Keratinocyte (primary cell): ENCODE data around the gene PTPDC1. TPM values are rescaled to one million over a fixed set of nuclear protein-coding genes. Genes with fewer than 3 reads are reported as not detected.

Experiments
- DNase-seq: peaks from one replicate; pipeline ENCODE4 v3.0.0-alpha.2; 2011; ENCODE audit warnings: low read depth, missing footprints, low spot score
- FAIRE-seq: peaks from 2 replicates; lab custom pipeline; 2011; peaks lifted over from hg19 to GRCh38; lab: Jason Lieb, UNC
- H2AFZ ChIP-seq: 2 replicates; pipeline ENCODE4 v1.6.0; 2012; ENCODE audit warnings: low read length, control low read depth, inconsistent platforms; ENCODE audit not compliant: control insufficient read depth
- H3K27ac ChIP-seq: 2 replicates; pipeline ENCODE4 v1.5.1; 2011; ENCODE audit warnings: low read length; ENCODE audit not compliant: control insufficient read depth, insufficient read depth
- H3K27me3 ChIP-seq: 3 replicates; pipeline ENCODE4 v1.6.0; 2011; ENCODE audit warnings: low read length; ENCODE audit not compliant: control insufficient read depth, insufficient read depth; ENCODE audit errors: extremely low read depth
- H3K36me3 ChIP-seq, 2 experiments: 2 replicates in 1 of 2; 3 replicates in 1 of 2; pipeline ENCODE4 v1.5.1; 2011; ENCODE audit warnings: low read length in 2 of 2, mild to moderate bottlenecking in 1 of 2; ENCODE audit not compliant: control insufficient read depth in 2 of 2, insufficient read depth in 2 of 2; ENCODE audit errors: extremely low read depth in 1 of 2
- H3K4me1 ChIP-seq: 3 replicates; pipeline ENCODE4 v1.5.1; 2011; ENCODE audit warnings: low read length; ENCODE audit not compliant: control insufficient read depth, insufficient read depth; ENCODE audit errors: extremely low read depth
- H3K4me2 ChIP-seq: 3 replicates; pipeline ENCODE4 v1.6.0; 2011; ENCODE audit warnings: low read depth, low read length; ENCODE audit not compliant: control insufficient read depth, insufficient read depth; ENCODE audit errors: extremely low read depth
- H3K4me3 ChIP-seq, 3 experiments: fragments of 200-600 bp in 1 of 3; sonication (generic) in 1 of 3; 2 replicates in 2 of 3; 3 replicates in 1 of 3; pipeline ENCODE4 v1.5.1; 2011 to 2016; ENCODE audit warnings: low read length in 3 of 3, mild to moderate bottlenecking in 3 of 3, control low read depth in 2 of 3, inconsistent platforms in 1 of 3, low read depth in 1 of 3, mixed read lengths in 1 of 3, mixed run types in 1 of 3, moderate library complexity in 1 of 3; ENCODE audit not compliant: control insufficient read depth in 2 of 3, insufficient read depth in 2 of 3; ENCODE audit errors: extremely low read depth in 1 of 3
- H3K79me2 ChIP-seq: 2 replicates; pipeline ENCODE4 v1.6.0; 2012; ENCODE audit warnings: low read length; ENCODE audit not compliant: control insufficient read depth, insufficient read depth
- H3K9ac ChIP-seq: 3 replicates; pipeline ENCODE4 v1.6.0; 2011; ENCODE audit warnings: low read length; ENCODE audit not compliant: control insufficient read depth, insufficient read depth; ENCODE audit errors: extremely low read depth
- H3K9me1 ChIP-seq: 3 replicates; pipeline ENCODE4 v1.6.0; 2011; ENCODE audit warnings: low read length; ENCODE audit not compliant: control insufficient read depth, insufficient read depth; ENCODE audit errors: extremely low read depth
- H3K9me3 ChIP-seq: 2 replicates; pipeline ENCODE4 v1.5.1; 2012; ENCODE audit warnings: low read depth, low read length; ENCODE audit not compliant: control insufficient read depth
- H4K20me1 ChIP-seq: 3 replicates; pipeline ENCODE4 v1.6.0; 2011; ENCODE audit warnings: low read length; ENCODE audit not compliant: control insufficient read depth, insufficient read depth; ENCODE audit errors: extremely low read depth
- EZH2 ChIP-seq: IDR thresholded peaks from one replicate; pipeline ENCODE4 v1.6.1; 2012; ENCODE audit warnings: inconsistent platforms, mild to moderate bottlenecking, low read length, moderate library complexity
- dilution Hi-C: fragments of 300-500 bp; cut with MboI; formaldehyde crosslinking; loops from one replicate; pipeline ENCODE4 v1.7.0; 2020; ENCODE audit warnings: low sequenced_read_pairs; ENCODE audit not compliant: extremely low pct_ligation_motif_present
- polyA plus RNA-seq, 5 experiments: library from polyadenylated mRNA; depleted of rRNA in 3 of 5; stranded (reverse) in 3 of 5; stranded (forward) in 1 of 5; unstranded in 1 of 5; fragments of >200 nt; gene quantifications; 1 replicate in 1 of 5; 2 replicates in 3 of 5; 3 replicates in 1 of 5; pipeline versions ENCODE4 v1.2.1 to v1.2.3, GENCODE V29; 2011 to 2012; ENCODE audit warnings: missing spikeins in 2 of 5, low read depth in 1 of 5, low replicate concordance in 1 of 5
- TF ChIP-seq, protein P1 (sequence below), 3 experiments: IDR thresholded peaks in 1 of 3; conservative IDR thresholded peaks in 1 of 3; optimal IDR thresholded peaks in 1 of 3; 2 replicates in 2 of 3; 3 replicates in 1 of 3; pipeline versions ENCODE3 to v1.5.1; 2011; ENCODE audit warnings: low read length in 3 of 3, mild to moderate bottlenecking in 3 of 3, moderate library complexity in 2 of 3, control low read depth in 1 of 3, inconsistent platforms in 1 of 3; ENCODE audit not compliant: insufficient read depth in 2 of 3; ENCODE audit errors: extremely low read depth in 1 of 3

The PTPDC1 gene
- polyA plus RNA-seq, 1 donor (not counting 4 experiments of a cell fraction or from before 2014, with no cell fraction given): 8.2 TPM

GRCh38 chr9:94157050-94157801 is 73.0 kb downstream of the PTPDC1 start:
- Histone ChIP-seq H3K27me3 (no peaks in the 10 kb centered on the region), H3K79me2 (no peaks in the 10 kb centered on the region), H3K9me3 (no peaks in the 10 kb centered on the region), H3K4me1 (peaks cover 8% of the 10 kb centered on the region), H3K4me2 (peak overlapping the region; percentile 33), H4K20me1 (no peaks in the 10 kb centered on the region), H3K36me3 (no peaks in the 10 kb centered on the region), H3K9ac (no peak overlapping the region), H3K4me3 (no peak overlapping the region), H3K9me1 (no peaks in the 10 kb centered on the region), H2AFZ (peak overlapping the region; percentile 0), H3K27ac (no peak overlapping the region)
- FAIRE-seq: peak; percentile 87
- DNase-seq: no peak
- dilution Hi-C loops: no loop called here
- TF ChIP-seq EZH2: no peak
- TF ChIP-seq, protein P1, sequence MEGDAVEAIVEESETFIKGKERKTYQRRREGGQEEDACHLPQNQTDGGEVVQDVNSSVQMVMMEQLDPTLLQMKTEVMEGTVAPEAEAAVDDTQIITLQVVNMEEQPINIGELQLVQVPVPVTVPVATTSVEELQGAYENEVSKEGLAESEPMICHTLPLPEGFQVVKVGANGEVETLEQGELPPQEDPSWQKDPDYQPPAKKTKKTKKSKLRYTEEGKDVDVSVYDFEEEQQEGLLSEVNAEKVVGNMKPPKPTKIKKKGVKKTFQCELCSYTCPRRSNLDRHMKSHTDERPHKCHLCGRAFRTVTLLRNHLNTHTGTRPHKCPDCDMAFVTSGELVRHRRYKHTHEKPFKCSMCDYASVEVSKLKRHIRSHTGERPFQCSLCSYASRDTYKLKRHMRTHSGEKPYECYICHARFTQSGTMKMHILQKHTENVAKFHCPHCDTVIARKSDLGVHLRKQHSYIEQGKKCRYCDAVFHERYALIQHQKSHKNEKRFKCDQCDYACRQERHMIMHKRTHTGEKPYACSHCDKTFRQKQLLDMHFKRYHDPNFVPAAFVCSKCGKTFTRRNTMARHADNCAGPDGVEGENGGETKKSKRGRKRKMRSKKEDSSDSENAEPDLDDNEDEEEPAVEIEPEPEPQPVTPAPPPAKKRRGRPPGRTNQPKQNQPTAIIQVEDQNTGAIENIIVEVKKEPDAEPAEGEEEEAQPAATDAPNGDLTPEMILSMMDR (optimal IDR thresholded peaks at IDR 0.05 in 1 of 3, IDR thresholded peaks at IDR 0.05 in 1 of 3, conservative IDR thresholded peaks at IDR 0.05 in 1 of 3; ENCODE audit: extremely low read depth in 1 of 3, insufficient read depth in 2 of 3, low read length in 3 of 3): no peak

Other genes starting within 250 kb of the PTPDC1 start
- not detected in 3 replicates for gene BARX1, start 129.1 kb upstream of the PTPDC1 start, polyA plus RNA-seq
- gene ZNF169, start 174.8 kb downstream of the PTPDC1 start, polyA plus RNA-seq: 1.3 to 4.0 TPM (median 3.7 TPM) in 3 replicates
- not detected in 3 replicates for gene NUTM2F, start 244.2 kb downstream of the PTPDC1 start, polyA plus RNA-seq